Activated CD4-positive, alpha-beta T cell treated with anti-CD3 and anti-CD28 coated beads, Interleukin-2, amount 50 U/mL, for 24 hours (primary cell): ENCODE data around the gene HSFY2.
"Not testable (repeated sequence)": the region's sequence is repeated elsewhere in the genome, so short reads cannot be mapped to it uniquely, and the experiment has no call there.

Experiments
- DNase-seq, 2 donors: peaks; one replicate each; pipeline ENCODE4 v3.0.0-alpha.2; 2020; ENCODE audit warnings: low read depth in 1 of 2, low spot score in 1 of 2

HSFY2 gene, protein sequence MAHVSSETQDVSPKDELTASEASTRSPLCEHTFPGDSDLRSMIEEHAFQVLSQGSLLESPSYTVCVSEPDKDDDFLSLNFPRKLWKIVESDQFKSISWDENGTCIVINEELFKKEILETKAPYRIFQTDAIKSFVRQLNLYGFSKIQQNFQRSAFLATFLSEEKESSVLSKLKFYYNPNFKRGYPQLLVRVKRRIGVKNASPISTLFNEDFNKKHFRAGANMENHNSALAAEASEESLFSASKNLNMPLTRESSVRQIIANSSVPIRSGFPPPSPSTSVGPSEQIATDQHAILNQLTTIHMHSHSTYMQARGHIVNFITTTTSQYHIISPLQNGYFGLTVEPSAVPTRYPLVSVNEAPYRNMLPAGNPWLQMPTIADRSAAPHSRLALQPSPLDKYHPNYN

DNA sequence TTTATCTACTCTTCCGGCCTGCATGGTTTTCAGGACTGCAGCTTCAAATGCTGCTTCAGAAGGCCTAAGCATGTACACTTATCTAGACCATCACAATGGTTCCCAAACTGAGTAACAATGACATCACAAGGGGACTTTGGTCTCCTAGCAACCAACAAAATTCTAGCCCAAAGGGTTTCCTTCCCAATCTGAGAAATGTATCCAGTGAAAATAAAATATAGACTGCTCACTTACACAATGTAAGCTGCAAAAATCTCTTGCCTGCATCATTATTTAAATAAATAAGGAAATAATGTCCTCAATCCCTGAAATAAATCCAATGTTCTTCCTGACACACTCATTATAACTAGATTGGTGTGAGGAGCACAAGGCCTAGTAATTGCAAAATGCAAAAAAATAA is at the start of gene HSFY2:
TSS of gene HSFY2 (minus strand) at position 101 of the 400 bp plus-strand sequence. CDS start 117 bp downstream, outside the sequence.
- not testable (repeated sequence) for DNase-seq

DNA sequence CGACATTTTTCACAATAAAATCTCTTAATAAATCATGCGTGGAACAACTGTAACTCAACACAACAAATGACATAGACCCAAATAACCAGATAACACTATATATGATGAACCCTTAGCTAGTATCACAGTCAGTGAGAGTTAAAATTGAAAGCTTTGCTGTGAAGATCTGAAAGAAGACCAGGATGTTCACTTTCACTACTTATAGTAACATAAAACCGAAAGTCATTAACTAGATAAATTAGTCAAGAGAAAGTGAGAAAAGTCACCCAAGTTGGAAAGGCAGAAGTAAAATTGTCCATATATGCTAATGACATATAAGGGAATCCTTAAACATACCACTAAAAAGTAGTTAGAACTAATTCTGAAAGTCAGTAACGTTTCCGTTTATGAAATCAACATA is 42.2 kb upstream of the HSFY2 start:
- DNase-seq: not testable (repeated sequence)

GRCh38 chrY:18788757-18789406 is 15.3 kb upstream of the HSFY2 start:
- DNase-seq: not testable (repeated sequence)

GRCh38 chrY:18754077-18754476 is 19.5 kb downstream of the HSFY2 start:
- not testable (repeated sequence) for DNase-seq

DNA sequence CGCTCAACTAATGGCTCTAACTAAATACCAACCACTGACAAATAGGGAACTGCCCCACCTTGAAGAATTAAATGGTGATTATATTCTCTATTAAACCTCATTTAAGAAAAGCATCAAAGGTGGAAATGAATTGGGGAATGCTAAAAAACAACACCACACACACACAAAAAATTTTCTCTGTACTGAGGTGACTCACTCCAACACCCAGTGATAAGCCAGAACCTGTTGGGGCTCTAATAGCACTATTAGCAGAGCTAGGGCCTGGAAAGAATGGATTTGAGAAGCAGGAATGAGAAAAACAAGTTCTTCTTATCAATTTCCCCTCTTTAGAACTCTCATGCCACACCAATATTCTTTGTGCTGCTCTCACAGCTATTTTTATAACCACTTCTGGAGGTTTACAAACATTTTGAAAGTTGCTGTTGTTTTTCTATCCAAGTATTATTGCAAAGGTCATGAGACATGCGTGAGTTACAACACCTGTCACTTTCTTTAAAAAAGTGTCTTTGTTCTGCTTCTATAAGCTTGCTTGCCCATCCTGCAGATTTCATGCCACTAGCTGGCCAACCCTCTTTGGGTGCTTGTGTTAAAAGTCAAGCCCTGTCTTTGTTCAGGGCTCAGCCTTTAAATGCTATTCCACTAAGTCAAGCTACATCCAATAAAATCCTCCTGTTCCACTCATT is 20.3 kb downstream of the HSFY2 start:
- not testable (repeated sequence) for DNase-seq

DNA sequence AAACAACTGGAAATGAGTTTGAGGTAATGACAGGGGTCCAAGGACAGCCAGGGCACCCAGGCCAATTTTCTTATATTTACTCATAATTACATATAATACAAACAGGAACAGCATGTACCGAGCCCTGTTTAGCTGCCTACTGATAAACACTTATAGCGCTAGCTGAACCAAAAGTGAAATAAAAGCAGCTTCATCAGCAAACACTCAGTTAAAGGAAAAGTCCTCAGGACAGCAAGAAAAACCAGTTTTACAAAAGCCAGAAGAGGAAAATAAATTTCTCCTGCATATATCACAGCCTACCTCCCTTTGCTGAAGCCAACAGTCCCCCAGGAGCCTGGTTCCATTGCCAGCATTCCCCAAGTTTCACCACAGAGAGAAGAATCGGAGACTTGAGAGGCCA is 49.8 kb downstream of the HSFY2 start:
- DNase-seq: not testable (repeated sequence)
